GM18951 (cell line): ENCODE data around the gene SLC35A3.
A peak's percentile ranks its signal among the peaks of the same experiment; 100 is the strongest.
"Not testable (repeated sequence)": the region's sequence is repeated elsewhere in the genome, so short reads cannot be mapped to it uniquely, and the experiment has no call there.

Experiments
- POLR2A ChIP-seq: IDR thresholded peaks from 4 replicates; pipeline ENCODE4 v1.6.1; 2011; ENCODE audit warnings: mild to moderate bottlenecking; ENCODE audit not compliant: insufficient read length, insufficient read depth; ENCODE audit errors: extremely low read depth
- in situ Hi-C: fragments of 300-500 bp; cut with MboI; formaldehyde crosslinking; loops from one replicate; pipeline ENCODE4 v1.12.0; 2022; ENCODE audit warnings: low sequenced_read_pairs, mixed read lengths, inconsistent platforms; ENCODE audit not compliant: unreplicated experiment

The SLC35A3 gene

DNA sequence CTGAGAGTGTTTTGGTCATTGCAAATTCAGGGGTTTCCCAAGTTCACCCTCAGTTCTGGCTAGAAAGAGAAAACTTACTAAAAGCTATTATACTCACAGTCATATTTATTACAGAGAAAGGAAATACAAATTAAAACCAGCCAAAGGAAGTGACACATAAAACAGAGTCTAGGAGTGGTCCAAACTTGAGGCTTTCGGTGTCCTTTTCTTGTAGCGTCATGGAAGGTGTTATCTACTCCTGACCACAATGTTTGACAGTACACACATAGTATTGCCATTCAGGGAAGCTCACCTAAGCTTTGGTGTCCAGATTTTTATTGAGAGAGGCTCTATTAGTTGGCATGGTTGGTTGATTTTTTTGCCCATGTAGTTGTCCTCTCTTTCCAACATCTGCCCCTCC lies 59.0 kb downstream of the SLC35A3 start:
- in situ Hi-C loops = no loop called here
- TF ChIP-seq POLR2A = no peak

- in situ Hi-C loops = loop anchor here (10.0 kb wide), 1 partner anchor 220 kb away; no protein-coding TSS in a partner anchor
- no peak for TF ChIP-seq POLR2A
Observed at GRCh38 chr1:100034470-100034869, 64.7 kb downstream of the SLC35A3 start.

DNA sequence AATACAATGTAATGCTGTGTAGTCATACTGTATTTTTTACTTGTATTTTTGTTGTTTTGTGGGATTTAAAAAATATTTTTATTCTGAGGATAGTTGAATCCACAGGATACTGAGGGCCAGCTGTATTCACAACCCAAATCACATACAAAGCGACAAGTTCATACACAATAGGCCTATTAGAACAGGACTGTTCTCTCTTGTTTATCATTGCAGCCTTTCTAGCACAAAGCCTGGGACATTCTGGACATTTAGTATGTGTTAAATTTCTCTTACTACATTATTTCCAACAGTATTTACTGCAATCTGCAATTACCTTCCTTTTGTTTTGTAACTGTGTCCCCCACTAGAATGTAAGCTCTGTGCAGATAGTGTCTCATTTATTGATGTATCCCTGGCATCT lies 65.4 kb downstream of the SLC35A3 start:
- in situ Hi-C loops = loop anchor here (10.0 kb wide), 1 partner anchor 220 kb away; no protein-coding TSS in a partner anchor
- no peak for TF ChIP-seq POLR2A

GRCh38 chr1:100036718-100037655 lies 67.2 kb downstream of the SLC35A3 start:
- in situ Hi-C loops = loop anchor here (10.0 kb wide), 1 partner anchor 222 kb away; no protein-coding TSS in a partner anchor
- TF ChIP-seq POLR2A = no peak

GRCh38 chr1:100037656-100037926 lies 67.8 kb downstream of the SLC35A3 start:
- in situ Hi-C loops = loop anchor here (10.0 kb wide), 1 partner anchor 223 kb away; no protein-coding TSS in a partner anchor
- TF ChIP-seq POLR2A = no peak

GRCh38 chr1:100037927-100038659 lies 68.3 kb downstream of the SLC35A3 start:
- in situ Hi-C loops = loop anchor here (10.0 kb wide), 1 partner anchor 223 kb away; no protein-coding TSS in a partner anchor
- peak; percentile 97 for TF ChIP-seq POLR2A

DNA sequence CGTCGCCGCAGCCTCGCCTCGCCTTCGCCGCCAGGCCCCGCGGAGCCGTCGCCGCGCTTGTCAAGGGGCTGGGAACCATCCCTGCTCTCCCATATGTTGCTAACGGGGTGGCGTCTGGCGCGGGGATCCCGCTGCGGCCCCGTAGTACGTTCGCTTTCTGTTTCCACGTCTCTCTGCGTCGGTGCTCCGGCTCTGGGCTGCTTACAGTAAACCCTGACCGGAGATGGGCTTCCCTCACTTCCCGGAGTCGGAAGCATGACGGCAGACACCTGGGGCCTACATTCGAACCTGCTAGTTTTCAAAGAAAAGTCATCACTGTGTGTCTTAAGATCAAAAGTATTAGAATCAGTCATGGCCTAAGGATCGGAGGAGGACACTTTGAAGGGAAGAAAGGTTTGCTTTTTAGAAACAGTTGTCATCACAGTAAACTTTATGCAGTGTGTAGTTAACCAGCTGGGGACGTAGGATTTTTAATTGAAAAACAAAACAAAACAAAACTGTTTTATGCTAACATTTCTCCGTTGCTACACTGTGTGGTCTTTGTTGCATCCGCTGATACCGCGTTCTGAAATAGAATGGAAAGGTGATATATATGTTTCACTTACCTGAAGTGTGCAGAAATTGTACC lies 69.0 kb downstream of the SLC35A3 start:
- in situ Hi-C loops = loop anchor here (10.0 kb wide), 1 partner anchor 224 kb away; no protein-coding TSS in a partner anchor
- TF ChIP-seq POLR2A = peak; percentile 46

- in situ Hi-C loops = loop anchor here (10.0 kb wide), 1 partner anchor 225 kb away; no protein-coding TSS in a partner anchor
Observed at GRCh38 chr1:100039591-100039990, 69.8 kb downstream of the SLC35A3 start.

GRCh38 chr1:100045206-100045605 lies 75.4 kb downstream of the SLC35A3 start:
- in situ Hi-C loops = no loop called here
- no peak for TF ChIP-seq POLR2A

More at GRCh38 chr1:100039591-100039990, 69.8 kb downstream of the SLC35A3 start:
- no peak for TF ChIP-seq POLR2A

DNA sequence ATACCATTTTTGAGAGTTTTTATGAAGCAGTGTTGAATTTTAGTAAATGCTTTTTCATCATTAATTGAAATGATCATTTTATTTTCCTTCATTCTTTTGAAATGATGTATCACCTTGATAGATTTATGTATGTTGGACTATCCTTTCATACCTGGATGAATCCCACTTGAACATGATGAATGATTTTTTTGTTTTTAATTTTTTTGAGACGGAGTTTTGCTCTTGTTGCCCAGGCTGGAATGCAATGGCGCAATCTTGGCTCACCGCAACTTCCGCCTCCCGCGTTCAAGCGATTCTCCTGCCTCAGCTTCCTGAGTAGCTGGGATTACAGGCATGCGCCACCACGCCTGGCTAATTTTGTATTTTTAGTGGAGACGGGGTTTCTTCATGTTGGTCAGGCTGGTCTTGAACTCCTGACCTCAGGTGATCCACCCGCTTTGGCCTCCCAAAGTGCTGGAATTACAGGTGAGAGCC lies 77.5 kb downstream of the SLC35A3 start:
- in situ Hi-C loops = not testable (repeated sequence)

DNA sequence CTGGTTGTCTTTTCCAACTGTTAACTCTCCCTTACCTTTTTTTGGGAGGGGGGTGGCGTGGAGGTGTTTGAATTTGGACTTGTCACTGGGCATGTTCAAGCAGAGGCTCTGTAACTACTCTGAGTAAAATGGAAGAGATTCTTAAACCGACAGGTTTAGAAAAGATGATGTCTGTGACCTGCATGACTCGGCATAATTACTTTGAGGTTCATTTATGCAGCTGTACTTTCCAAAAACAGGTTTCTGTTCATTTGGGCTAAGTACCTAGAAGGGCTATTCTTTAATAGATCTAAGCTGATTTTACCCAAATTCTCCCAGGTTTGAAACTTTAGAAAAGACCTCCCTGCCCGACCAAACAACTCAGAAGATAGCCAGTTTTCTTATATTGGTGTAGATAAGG lies 80.3 kb downstream of the SLC35A3 start:
- no peak for TF ChIP-seq POLR2A
- in situ Hi-C loops = no loop called here

GRCh38 chr1:100051401-100051800 lies 81.6 kb downstream of the SLC35A3 start:
- no peak for TF ChIP-seq POLR2A
- in situ Hi-C loops = no loop called here

- no peak for TF ChIP-seq POLR2A
Observed at GRCh38 chr1:100051893-100052292, 82.1 kb downstream of the SLC35A3 start.

More at GRCh38 chr1:100051893-100052292, 82.1 kb downstream of the SLC35A3 start:
- in situ Hi-C loops = no loop called here
